VCaP (cell line): ENCODE results near the gene TMEM42.

Experiments used
- H3K27ac ChIP-seq: fragments of 450-650 bp; 2 replicates; pipeline ENCODE4 v1.5.1; 2017
- CTCF ChIP-seq: fragments of 450-650 bp; conservative IDR thresholded peaks from 2 replicates; pipeline ENCODE4 v1.5.1; 2017; ENCODE audit warnings: mild to moderate bottlenecking, moderate library complexity

TMEM42 gene

GRCh38 chr3:44913868-44914468, 52.3 kb downstream of the TMEM42 start:
- TF ChIP-seq CTCF = peak; percentile 94
- no peak overlapping the region for H3K27ac ChIP-seq

DNA sequence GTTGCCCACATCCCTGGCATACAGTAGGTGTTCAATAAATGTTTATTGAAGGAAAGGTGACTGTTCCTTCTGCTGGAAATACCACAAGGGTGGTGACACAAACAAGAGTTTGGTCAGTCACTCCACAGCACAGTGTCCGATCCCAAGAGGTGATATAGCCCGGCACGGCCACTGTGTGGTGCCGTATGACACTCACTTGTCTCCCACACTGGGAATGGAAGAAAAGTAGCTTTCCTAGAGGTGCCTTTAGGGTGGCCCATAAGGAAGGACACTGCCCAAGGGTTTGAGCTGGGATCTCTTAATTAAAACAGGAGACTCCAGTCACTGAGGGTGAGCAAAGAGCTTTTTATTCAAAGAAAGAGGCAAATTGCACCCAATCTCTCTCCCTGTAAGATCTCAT, 53.2 kb downstream of the TMEM42 start:
- no peak overlapping the region for H3K27ac ChIP-seq

More for the DNA sequence above, 53.2 kb downstream of the TMEM42 start:
- peak; percentile 62 for TF ChIP-seq CTCF
